Measurements from ENCODE around the gene RIPOR2.

The RIPOR2 gene

GRCh38 chr6:24910331-24910960 is 25.3 kb downstream of the RIPOR2 start:
- peak overlapping the region; percentile 91 for H3K4me3 Mint-ChIP-seq
- peaks cover 87% of the 10 kb centered on the region for H3K4me1 Mint-ChIP-seq
- peak; percentile 66 for DNase-seq
- peaks cover 4% of the 10 kb centered on the region for H3K36me3 Mint-ChIP-seq (ENCODE audit: low read depth)
- H3K27me3 Mint-ChIP-seq, result no peaks in the 10 kb centered on the region
- peak overlapping the region; percentile 94 for H3K27ac Mint-ChIP-seq
- H3K9me3 Mint-ChIP-seq, result no peaks in the 10 kb centered on the region
- peak; percentile 48 for ATAC-seq

GRCh38 chr6:24909241-24910216 is 26.2 kb downstream of the RIPOR2 start:
- H3K4me3 Mint-ChIP-seq, result peak overlapping the region; percentile 91
- no peak for DNase-seq
- H3K27me3 Mint-ChIP-seq, result no peaks in the 10 kb centered on the region
- ATAC-seq, result peak; percentile 16
- H3K36me3 Mint-ChIP-seq (ENCODE audit: low read depth), result peaks cover 4% of the 10 kb centered on the region
- H3K27ac Mint-ChIP-seq, result peak overlapping the region; percentile 94
- no peaks in the 10 kb centered on the region for H3K9me3 Mint-ChIP-seq
- H3K4me1 Mint-ChIP-seq, result peaks cover 85% of the 10 kb centered on the region

GRCh38 chr6:24908650-24909035 is 27.1 kb downstream of the RIPOR2 start:
- Mint-ChIP-seq H3K4me1 (peaks cover 85% of the 10 kb centered on the region), H3K27me3 (no peaks in the 10 kb centered on the region), H3K4me3 (peak overlapping the region; percentile 91), H3K27ac (peak overlapping the region; percentile 94), H3K36me3 (ENCODE audit: low read depth) (peaks cover 10% of the 10 kb centered on the region), H3K9me3 (no peaks in the 10 kb centered on the region)
- no peak for DNase-seq
- no peak for ATAC-seq

GRCh38 chr6:24907919-24908649 is 27.7 kb downstream of the RIPOR2 start:
- H3K27me3 Mint-ChIP-seq, result no peaks in the 10 kb centered on the region
- H3K4me1 Mint-ChIP-seq, result peaks cover 82% of the 10 kb centered on the region
- no peaks in the 10 kb centered on the region for H3K9me3 Mint-ChIP-seq
- DNase-seq (no peak), ATAC-seq (no peak)
- H3K4me3 Mint-ChIP-seq, result peak overlapping the region; percentile 91
- H3K36me3 Mint-ChIP-seq (ENCODE audit: low read depth), result peaks cover 12% of the 10 kb centered on the region
- H3K27ac Mint-ChIP-seq, result peak overlapping the region; percentile 94

GRCh38 chr6:24906314-24906713 is 29.4 kb downstream of the RIPOR2 start:
- H3K36me3 Mint-ChIP-seq (ENCODE audit: low read depth), result peaks cover 23% of the 10 kb centered on the region
- peaks cover 82% of the 10 kb centered on the region for H3K4me1 Mint-ChIP-seq
- H3K27ac Mint-ChIP-seq, result peak overlapping the region; percentile 62

GRCh38 chr6:24905483-24905882 is 30.3 kb downstream of the RIPOR2 start:
- peaks cover 88% of the 10 kb centered on the region for H3K4me1 Mint-ChIP-seq

More at GRCh38 chr6:24906314-24906713, 29.4 kb downstream of the RIPOR2 start:
- no peak overlapping the region for H3K4me3 Mint-ChIP-seq
- no peak for ATAC-seq
- H3K9me3 Mint-ChIP-seq, result no peaks in the 10 kb centered on the region
- no peak for DNase-seq
- no peaks in the 10 kb centered on the region for H3K27me3 Mint-ChIP-seq

GRCh38 chr6:24903681-24904080 is 32.1 kb downstream of the RIPOR2 start:
- H3K27me3 Mint-ChIP-seq, result no peaks in the 10 kb centered on the region
- no peak overlapping the region for H3K4me3 Mint-ChIP-seq
- peaks cover 23% of the 10 kb centered on the region for H3K36me3 Mint-ChIP-seq (ENCODE audit: low read depth)
- peaks cover 89% of the 10 kb centered on the region for H3K4me1 Mint-ChIP-seq
- ATAC-seq (no peak), DNase-seq (no peak)
- peak overlapping the region; percentile 14 for H3K27ac Mint-ChIP-seq
- H3K9me3 Mint-ChIP-seq, result no peaks in the 10 kb centered on the region

More at GRCh38 chr6:24905483-24905882, 30.3 kb downstream of the RIPOR2 start:
- peaks cover 23% of the 10 kb centered on the region for H3K36me3 Mint-ChIP-seq (ENCODE audit: low read depth)
- H3K4me3 Mint-ChIP-seq, result no peak overlapping the region
- ATAC-seq (no peak), DNase-seq (no peak)
- H3K27ac Mint-ChIP-seq, result peak overlapping the region; percentile 81
- no peaks in the 10 kb centered on the region for H3K9me3 Mint-ChIP-seq
- H3K27me3 Mint-ChIP-seq, result no peaks in the 10 kb centered on the region

GRCh38 chr6:24902782-24903181 is 33.0 kb downstream of the RIPOR2 start:
- Mint-ChIP-seq H3K27ac (peak overlapping the region; percentile 75), H3K36me3 (ENCODE audit: low read depth) (peaks cover 23% of the 10 kb centered on the region), H3K4me1 (peaks cover 88% of the 10 kb centered on the region), H3K9me3 (no peaks in the 10 kb centered on the region), H3K4me3 (no peak overlapping the region), H3K27me3 (no peaks in the 10 kb centered on the region)
- ATAC-seq (no peak), DNase-seq (no peak)

GRCh38 chr6:24901698-24902328 is 33.9 kb downstream of the RIPOR2 start:
- ATAC-seq, result no peak
- Mint-ChIP-seq H3K9me3 (no peaks in the 10 kb centered on the region), H3K36me3 (ENCODE audit: low read depth) (peaks cover 23% of the 10 kb centered on the region), H3K4me1 (peaks cover 88% of the 10 kb centered on the region), H3K27ac (peak overlapping the region; percentile 85), H3K27me3 (no peaks in the 10 kb centered on the region), H3K4me3 (peak overlapping the region; percentile 57)
- no peak for DNase-seq

- H3K4me1 Mint-ChIP-seq, result peaks cover 87% of the 10 kb centered on the region
- ATAC-seq (peak; percentile 68), DNase-seq (no peak)
- H3K9me3 Mint-ChIP-seq, result no peaks in the 10 kb centered on the region
- peaks cover 21% of the 10 kb centered on the region for H3K36me3 Mint-ChIP-seq (ENCODE audit: low read depth)
- H3K27ac Mint-ChIP-seq, result peak overlapping the region; percentile 85
- peak overlapping the region; percentile 57 for H3K4me3 Mint-ChIP-seq
- H3K27me3 Mint-ChIP-seq, result no peaks in the 10 kb centered on the region
These were observed 34.7 kb downstream of the RIPOR2 start for GRCh38 chr6:24900917-24901697.

GRCh38 chr6:24899997-24900325 is 35.8 kb downstream of the RIPOR2 start:
- Mint-ChIP-seq H3K36me3 (ENCODE audit: low read depth) (peaks cover 20% of the 10 kb centered on the region), H3K27ac (peak overlapping the region; percentile 82), H3K27me3 (no peaks in the 10 kb centered on the region), H3K9me3 (no peaks in the 10 kb centered on the region), H3K4me3 (peak overlapping the region; percentile 66), H3K4me1 (peaks cover 87% of the 10 kb centered on the region)
- peak; percentile 71 for ATAC-seq
- DNase-seq, result no peak

- Mint-ChIP-seq H3K27ac (peak overlapping the region; percentile 82), H3K4me3 (peak overlapping the region; percentile 66), H3K36me3 (ENCODE audit: low read depth) (peaks cover 20% of the 10 kb centered on the region), H3K27me3 (no peaks in the 10 kb centered on the region), H3K9me3 (no peaks in the 10 kb centered on the region), H3K4me1 (peaks cover 89% of the 10 kb centered on the region)
- ATAC-seq, result no peak
- DNase-seq, result no peak
These were observed 36.4 kb downstream of the RIPOR2 start for GRCh38 chr6:24899136-24899996.

- DNase-seq (no peak), ATAC-seq (no peak)
- Mint-ChIP-seq H3K27me3 (no peaks in the 10 kb centered on the region), H3K4me3 (peak overlapping the region; percentile 2), H3K9me3 (no peaks in the 10 kb centered on the region), H3K36me3 (ENCODE audit: low read depth) (peaks cover 16% of the 10 kb centered on the region), H3K27ac (peak overlapping the region; percentile 82), H3K4me1 (peaks cover 89% of the 10 kb centered on the region)
These were observed 37.1 kb downstream of the RIPOR2 start for GRCh38 chr6:24898676-24899075.
